Measurements from ENCODE around the gene FKBP9. TPM values are rescaled to one million over a fixed set of nuclear protein-coding genes. Genes with fewer than 3 reads are reported as not detected.

FKBP9 gene
- total RNA-seq, 2 experiments from 2014 or later, result 0.78 to 0.94 TPM

DNA sequence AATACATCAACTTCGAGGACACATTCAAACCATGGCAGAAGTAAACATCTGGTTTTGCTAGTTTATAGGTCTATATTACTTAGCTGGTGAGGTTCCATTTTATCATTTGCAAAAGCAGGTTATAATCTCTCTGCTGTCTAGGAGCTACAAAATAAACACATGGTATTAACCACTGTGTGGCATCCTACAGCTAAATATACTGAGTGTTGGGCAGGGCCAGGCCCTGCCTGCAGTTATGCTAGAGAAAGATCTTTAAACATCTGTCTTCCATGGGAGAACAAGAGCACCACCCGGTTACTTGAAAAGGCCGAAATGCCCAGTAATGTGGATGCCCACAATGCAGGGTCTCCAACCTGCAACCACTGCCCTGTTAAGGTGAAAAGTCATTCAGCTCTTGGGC lies 20.6 kb upstream of the FKBP9 start:
- ChIA-PET POLR2A (no interaction called here), CTCF (interaction anchor here (0.7 to 3.6 kb wide), 3 partner anchors 90 to 170 kb away, joined by 3 to 20 read pairs (median 3); no protein-coding TSS in a partner anchor)
- Mint-ChIP-seq H3K27ac (no peak overlapping the region), H3K27me3 (no peaks in the 10 kb centered on the region), H3K4me3 (no peak overlapping the region), H3K36me3 (peaks cover 3% of the 10 kb centered on the region), H3K9me3 (no peaks in the 10 kb centered on the region), H3K4me1 (ENCODE audit: low read depth) (peaks cover 4% of the 10 kb centered on the region)
- intact Hi-C loops (cut with micrococcal nuclease), result no loop called here
- DNase-seq, result no peak

DNA sequence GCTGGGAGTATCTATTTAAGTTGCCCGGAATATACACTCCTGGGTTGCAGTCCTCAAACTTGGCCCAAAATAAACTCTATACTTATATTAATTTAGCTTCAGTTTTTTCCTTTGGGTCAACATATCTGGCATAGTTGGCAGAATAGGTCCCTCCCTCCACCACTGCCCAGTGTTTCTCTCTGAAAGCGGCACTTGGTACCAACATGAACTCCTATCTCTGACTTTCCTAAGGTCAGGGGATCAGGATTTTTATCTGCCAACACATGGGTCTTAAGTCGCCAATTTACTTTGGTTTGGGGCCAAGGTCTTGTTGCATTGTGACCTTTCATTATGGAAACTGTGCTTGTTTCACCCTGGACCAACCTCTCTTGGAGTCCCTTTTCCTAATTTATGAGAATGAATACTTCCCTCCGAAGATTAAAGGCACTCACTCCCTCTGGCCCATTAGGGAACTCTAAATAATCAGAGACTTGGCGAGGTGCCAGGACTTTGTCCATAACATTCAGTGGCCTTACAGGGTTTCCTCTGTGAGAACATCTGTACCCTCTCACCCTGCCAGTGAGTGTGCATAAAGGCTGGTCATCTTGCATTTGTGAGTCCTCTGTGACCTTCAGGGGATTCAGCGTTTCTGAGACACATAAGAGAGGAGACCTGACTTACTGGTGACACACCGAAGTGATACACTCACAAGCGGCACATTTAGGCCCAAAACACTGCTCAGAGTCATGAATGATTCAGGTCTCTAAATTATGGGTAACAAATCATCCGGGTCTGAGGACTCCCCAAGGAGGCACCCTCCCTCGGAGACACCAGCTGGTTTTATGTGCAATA lies 19.7 kb upstream of the FKBP9 start:
- Mint-ChIP-seq H3K27me3 (no peaks in the 10 kb centered on the region), H3K4me1 (ENCODE audit: low read depth) (peaks cover 10% of the 10 kb centered on the region), H3K36me3 (peaks cover 3% of the 10 kb centered on the region), H3K27ac (no peak overlapping the region), H3K9me3 (no peaks in the 10 kb centered on the region), H3K4me3 (no peak overlapping the region)
- intact Hi-C loops (cut with micrococcal nuclease), result no loop called here
- POLR2A ChIA-PET, result no interaction called here
- CTCF ChIA-PET, result interaction anchor here (3.6 kb wide), 1 partner anchor 91 kb away, joined by 20 read pairs; no protein-coding TSS in a partner anchor
- peak; percentile 14 for DNase-seq

DNA sequence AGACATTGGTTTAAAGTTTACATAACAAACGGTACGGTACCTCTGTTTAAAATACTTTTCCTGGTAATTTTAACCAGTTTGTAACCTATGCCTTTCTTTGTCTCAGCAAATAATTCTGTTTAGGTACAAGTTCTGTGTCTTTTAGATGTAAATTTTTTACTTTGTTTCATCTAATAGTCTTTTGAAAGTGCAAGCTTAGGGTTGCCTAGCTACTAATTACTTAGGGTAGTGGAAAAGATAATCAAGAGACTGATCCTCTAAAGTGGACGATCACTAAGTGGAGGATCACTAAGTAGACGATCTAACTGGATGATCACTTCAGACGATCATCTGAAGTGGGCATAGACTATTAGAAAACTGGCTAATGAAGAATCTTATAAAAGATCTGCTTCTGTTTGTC lies 16.1 kb upstream of the FKBP9 start:
- intact Hi-C loops (cut with micrococcal nuclease), result loop anchor here (5.0 kb wide), 1 partner anchor 444 kb away; the partner anchor contains the start of gene AVL9
- no peak for DNase-seq
- H3K9me3 Mint-ChIP-seq, result peaks cover 4% of the 10 kb centered on the region
- CTCF ChIA-PET, result interaction anchor here (0.6 to 5.3 kb wide), 7 partner anchors 36 to 167 kb away, joined by 3 to 92 read pairs (median 4); partner anchors contain the start of gene RP9
- H3K4me3 Mint-ChIP-seq, result peak overlapping the region; percentile 82
- H3K4me1 Mint-ChIP-seq (ENCODE audit: low read depth), result peaks cover 10% of the 10 kb centered on the region
- no peak overlapping the region for H3K27ac Mint-ChIP-seq
- POLR2A ChIA-PET, result interaction anchor here (1.6 kb wide), 1 partner anchor 49 kb away, joined by 6 read pairs; the partner anchor contains the start of gene KBTBD2
- peaks cover 3% of the 10 kb centered on the region for H3K27me3 Mint-ChIP-seq
- peaks cover 2% of the 10 kb centered on the region for H3K36me3 Mint-ChIP-seq

DNA sequence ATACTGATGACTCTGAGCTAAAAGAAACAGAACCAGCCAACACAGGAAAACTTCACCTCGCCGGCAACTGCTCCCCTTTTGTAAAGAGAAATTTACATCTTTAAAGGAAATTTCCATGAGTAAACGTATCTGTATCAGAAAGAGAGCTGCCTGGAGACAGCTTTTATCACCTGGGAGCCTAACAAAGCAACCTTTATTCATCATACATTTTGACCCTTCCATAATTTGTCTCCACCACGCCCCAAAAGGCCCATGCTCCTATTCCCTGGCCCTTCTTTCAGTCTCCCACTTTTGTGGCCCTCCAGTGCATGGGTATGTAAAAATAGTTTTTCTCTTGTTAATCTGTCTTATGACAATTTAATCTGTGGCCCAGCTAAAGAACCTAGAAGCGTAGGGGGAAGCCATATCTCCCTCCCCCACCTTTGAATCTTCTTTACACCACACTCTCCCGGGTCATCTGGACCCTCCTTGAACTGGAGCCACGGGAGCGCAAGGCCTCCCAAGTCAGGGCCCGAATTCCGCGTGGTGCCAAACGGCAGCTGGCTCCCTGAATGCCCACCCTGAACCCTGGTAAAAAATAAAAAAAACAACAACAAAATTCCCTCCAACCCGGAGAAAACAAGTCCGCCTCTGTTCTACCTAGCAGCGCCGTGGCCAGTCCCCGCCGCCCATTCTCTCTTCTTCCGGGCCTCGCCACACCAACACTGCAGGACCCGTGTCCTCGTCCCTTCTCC lies 15.4 kb upstream of the FKBP9 start:
- CTCF ChIA-PET, result interaction anchor here (0.6 to 5.3 kb wide), 12 partner anchors 37 to 177 kb away, joined by 3 to 92 read pairs (median 4); partner anchors contain the start of gene RP9

DNA sequence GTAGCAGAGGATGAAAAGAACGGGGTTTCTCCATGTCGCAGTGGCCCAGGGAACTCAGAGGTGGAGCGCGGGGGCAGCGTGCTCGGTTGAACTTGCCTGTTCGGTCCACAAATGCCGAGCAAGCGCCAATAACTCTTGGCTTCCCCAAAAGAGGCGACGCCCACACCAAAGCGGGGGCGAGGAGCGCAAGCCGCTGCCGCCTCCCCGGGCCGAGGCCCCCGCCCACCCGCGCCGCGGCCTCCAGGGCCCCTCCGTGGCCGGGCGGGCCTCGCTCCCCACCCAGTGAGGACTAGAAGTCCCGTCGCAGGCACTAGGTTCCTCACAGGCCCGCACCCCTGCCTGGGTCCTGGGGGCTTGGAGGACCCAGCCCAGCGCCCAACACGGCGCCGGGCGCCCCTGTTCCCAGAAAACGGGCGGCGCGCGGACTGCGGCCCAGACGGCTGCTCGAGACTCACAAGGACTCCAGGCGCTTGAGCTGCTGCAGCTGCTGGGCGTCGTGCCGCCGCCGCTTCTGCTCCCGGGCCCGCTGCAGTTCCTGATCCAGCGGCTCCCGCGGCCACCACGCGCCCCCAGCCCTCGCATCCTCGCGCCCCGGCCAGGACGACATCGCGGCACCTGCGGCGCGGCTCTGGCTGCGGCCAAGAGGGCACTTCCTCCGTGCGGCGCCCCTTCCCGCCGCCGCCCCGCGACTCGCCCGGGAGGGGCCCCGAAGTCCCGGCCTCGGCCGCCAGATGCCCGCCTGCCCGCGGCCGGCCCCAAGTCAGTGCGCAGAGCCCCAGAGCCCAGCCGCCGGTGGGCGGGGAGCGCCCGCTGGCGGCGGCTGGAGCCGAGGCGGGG lies 14.6 kb upstream of the FKBP9 start:
- POLR2A ChIA-PET, result interaction anchor here (0.6 kb wide), 1 partner anchor 51 kb away, joined by 3 read pairs; no protein-coding TSS in a partner anchor
- Mint-ChIP-seq H3K27me3 (peaks cover 3% of the 10 kb centered on the region), H3K36me3 (peaks cover 2% of the 10 kb centered on the region), H3K4me3 (peak overlapping the region; percentile 82), H3K9me3 (peaks cover 5% of the 10 kb centered on the region), H3K4me1 (ENCODE audit: low read depth) (peaks cover 10% of the 10 kb centered on the region), H3K27ac (no peak overlapping the region)
- CTCF ChIA-PET, result interaction anchor here (0.6 to 5.3 kb wide), 19 partner anchors 15 to 177 kb away, joined by 3 to 92 read pairs (median 5); partner anchors contain the start of genes FKBP9, KBTBD2 and RP9
- intact Hi-C loops (cut with micrococcal nuclease), result loop anchor here (1.0 to 5.0 kb wide), 7 partner anchors 37 to 445 kb away; partner anchors contain the start of genes AVL9 and RP9
- DNase-seq, result peak; percentile 82

More for the DNA sequence above, 15.4 kb upstream of the FKBP9 start:
- Mint-ChIP-seq H3K36me3 (peaks cover 2% of the 10 kb centered on the region), H3K4me3 (peak overlapping the region; percentile 82), H3K4me1 (ENCODE audit: low read depth) (peaks cover 10% of the 10 kb centered on the region), H3K27ac (no peak overlapping the region), H3K27me3 (peaks cover 3% of the 10 kb centered on the region), H3K9me3 (peaks cover 4% of the 10 kb centered on the region)
- DNase-seq, result no peak
- intact Hi-C loops (cut with micrococcal nuclease), result loop anchor here (1.0 to 5.0 kb wide), 4 partner anchors 37 to 445 kb away; partner anchors contain the start of genes AVL9 and RP9
- POLR2A ChIA-PET, result interaction anchor here (0.6 to 1.6 kb wide), 2 partner anchors 39 to 50 kb away, joined by 3 to 6 read pairs; partner anchors contain the start of gene KBTBD2

DNA sequence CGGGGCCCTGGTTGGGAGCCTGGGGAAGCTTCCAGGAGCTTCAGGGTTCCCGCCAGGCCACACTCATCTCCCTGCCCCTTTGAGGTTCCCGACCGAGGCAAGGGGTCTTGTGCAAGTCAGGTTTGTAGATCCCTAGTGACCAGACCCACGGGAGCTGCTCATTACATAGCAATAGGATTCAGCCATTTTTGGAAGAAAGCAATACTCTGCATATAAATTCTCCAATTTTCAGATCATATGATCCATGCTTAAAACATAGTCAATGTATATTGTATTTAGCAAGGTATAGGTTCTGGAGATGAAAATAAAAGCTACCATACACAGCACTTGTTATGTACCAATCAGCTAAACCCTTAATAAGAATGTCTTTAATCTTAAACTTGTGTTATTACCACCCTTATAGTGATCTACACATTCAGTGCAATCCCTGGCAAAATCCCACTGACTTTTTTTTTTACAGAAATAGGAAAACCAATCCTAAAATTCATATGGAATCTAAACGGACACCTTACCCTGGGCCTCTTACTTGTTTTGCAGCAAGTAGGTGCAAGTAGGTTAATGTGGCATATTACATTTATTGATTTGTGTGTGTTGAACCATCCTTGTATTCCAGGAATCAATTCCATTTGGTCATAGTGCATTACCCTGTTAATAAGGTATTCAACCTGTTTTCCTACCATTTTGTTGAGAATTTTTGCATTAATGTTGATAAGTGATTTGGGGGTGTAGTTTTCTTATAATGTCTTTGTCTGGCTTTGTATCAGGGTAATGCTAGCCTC lies 13.8 kb upstream of the FKBP9 start:
- no peak for DNase-seq
- CTCF ChIA-PET, result interaction anchor here (0.5 to 5.3 kb wide), 19 partner anchors 14 to 178 kb away, joined by 3 to 92 read pairs (median 4); partner anchors contain the start of genes FKBP9, KBTBD2 and RP9
- Mint-ChIP-seq H3K27me3 (peaks cover 3% of the 10 kb centered on the region), H3K27ac (no peak overlapping the region), H3K4me3 (peak overlapping the region; percentile 55), H3K36me3 (peaks cover 7% of the 10 kb centered on the region), H3K9me3 (peaks cover 13% of the 10 kb centered on the region), H3K4me1 (ENCODE audit: low read depth) (peaks cover 10% of the 10 kb centered on the region)
- intact Hi-C loops (cut with micrococcal nuclease), result loop anchor here (1.0 to 5.0 kb wide), 5 partner anchors 97 to 446 kb away; partner anchors contain the start of genes AVL9 and RP9
- POLR2A ChIA-PET, result interaction anchor here (0.6 kb wide), 1 partner anchor 52 kb away, joined by 3 read pairs; no protein-coding TSS in a partner anchor

DNA sequence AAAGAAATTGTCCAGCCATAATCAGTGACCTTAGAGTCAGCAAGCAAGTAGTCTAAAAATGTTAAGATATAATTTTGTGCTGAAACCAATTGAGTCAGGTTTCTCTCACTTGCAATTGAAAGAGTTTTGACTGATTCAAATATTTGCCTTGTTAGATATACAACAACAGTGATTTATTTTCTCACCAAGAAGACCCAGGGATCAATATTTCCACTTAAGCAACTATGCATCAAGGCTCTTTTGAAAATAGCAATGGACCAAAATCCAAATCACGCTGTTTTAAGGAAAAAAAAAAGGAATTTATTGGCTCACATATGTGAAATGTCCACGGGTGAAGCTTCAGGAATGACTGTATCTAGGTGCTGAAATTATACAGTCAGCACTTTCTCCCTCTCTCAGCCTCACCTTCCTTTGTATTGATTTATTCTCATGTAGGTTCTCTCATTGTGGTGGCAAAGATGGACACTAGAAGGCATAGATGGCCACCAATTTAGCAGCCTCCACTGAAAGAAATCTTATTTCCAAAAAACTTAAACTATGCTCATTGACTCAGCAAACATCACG lies 9.7 kb upstream of the FKBP9 start:
- Mint-ChIP-seq H3K9me3 (peaks cover 17% of the 10 kb centered on the region), H3K27ac (no peak overlapping the region), H3K4me1 (ENCODE audit: low read depth) (no peaks in the 10 kb centered on the region), H3K36me3 (peaks cover 10% of the 10 kb centered on the region), H3K27me3 (peaks cover 6% of the 10 kb centered on the region), H3K4me3 (no peak overlapping the region)
- intact Hi-C loops (cut with micrococcal nuclease), result no loop called here
- CTCF ChIA-PET, result interaction anchor here (2.8 kb wide), 1 partner anchor 101 kb away, joined by 13 read pairs; no protein-coding TSS in a partner anchor
- DNase-seq, result no peak
- POLR2A ChIA-PET, result interaction anchor here (0.6 kb wide), 3 partner anchors 7 to 136 kb away, joined by 3 to 4 read pairs (median 4); no protein-coding TSS in a partner anchor

DNA sequence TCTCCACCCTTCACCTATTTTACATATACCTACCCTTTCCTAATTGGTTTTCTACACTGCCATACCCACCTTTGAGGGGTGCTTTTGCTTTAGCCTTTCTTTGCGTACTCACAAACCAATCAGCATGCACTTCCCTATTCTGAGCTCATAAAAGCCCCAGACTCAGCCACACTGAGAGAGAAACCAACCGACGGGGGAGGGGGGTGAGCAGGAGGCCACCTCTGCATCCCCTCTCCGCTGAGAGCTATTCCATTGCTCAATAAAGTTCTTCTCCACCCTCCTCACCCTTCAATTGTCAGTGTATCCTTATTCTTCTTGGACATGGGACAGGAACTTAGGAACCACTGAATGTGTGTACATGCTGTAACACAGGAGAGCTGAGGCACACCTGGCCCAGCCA lies 9.0 kb upstream of the FKBP9 start:
- peaks cover 10% of the 10 kb centered on the region for H3K36me3 Mint-ChIP-seq
- CTCF ChIA-PET, result interaction anchor here (2.8 kb wide), 1 partner anchor 102 kb away, joined by 13 read pairs; no protein-coding TSS in a partner anchor
- peaks cover 17% of the 10 kb centered on the region for H3K9me3 Mint-ChIP-seq
- H3K27me3 Mint-ChIP-seq, result peaks cover 6% of the 10 kb centered on the region
- DNase-seq, result no peak
- H3K4me3 Mint-ChIP-seq, result no peak overlapping the region
- H3K4me1 Mint-ChIP-seq (ENCODE audit: low read depth), result no peaks in the 10 kb centered on the region
- POLR2A ChIA-PET, result interaction anchor here (0.6 kb wide), 3 partner anchors 8 to 135 kb away, joined by 3 to 4 read pairs (median 4); no protein-coding TSS in a partner anchor
- intact Hi-C loops (cut with micrococcal nuclease), result no loop called here
- no peak overlapping the region for H3K27ac Mint-ChIP-seq

DNA sequence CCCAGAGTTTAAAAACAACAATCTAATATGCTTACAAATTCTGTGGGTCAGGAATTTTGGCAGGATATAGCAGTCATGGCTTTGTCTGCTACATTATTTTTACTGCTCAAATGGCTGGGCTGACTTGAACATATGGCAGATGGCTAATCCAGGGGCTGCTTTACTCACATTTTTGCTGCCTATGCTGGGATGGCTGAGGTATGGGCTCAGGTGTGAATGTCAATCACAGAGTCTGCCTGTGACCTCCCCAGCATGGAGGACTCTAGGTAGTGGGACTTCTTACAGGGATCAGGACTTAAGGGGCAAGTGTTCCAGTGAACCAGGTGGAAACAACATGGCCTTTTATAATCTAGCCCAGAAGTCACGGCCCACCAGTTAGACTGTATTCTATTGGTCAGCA lies 4.4 kb upstream of the FKBP9 start:
- CTCF ChIA-PET, result no interaction called here
- Mint-ChIP-seq H3K4me1 (ENCODE audit: low read depth) (peaks cover under 1% of the 10 kb centered on the region), H3K4me3 (no peak overlapping the region)

More for the DNA sequence above, 4.4 kb upstream of the FKBP9 start:
- H3K27ac Mint-ChIP-seq, result no peak overlapping the region
- POLR2A ChIA-PET, result no interaction called here
- peaks cover 7% of the 10 kb centered on the region for H3K36me3 Mint-ChIP-seq
- H3K9me3 Mint-ChIP-seq, result peaks cover 10% of the 10 kb centered on the region
- peaks cover 7% of the 10 kb centered on the region for H3K27me3 Mint-ChIP-seq
- DNase-seq, result no peak
- intact Hi-C loops (cut with micrococcal nuclease), result no loop called here

All from activated CD4-positive, alpha-beta memory T cell treated with anti-CD3 and anti-CD28 coated beads for 36 hours (primary cell).